Keratinocyte (primary cell): ENCODE results near the gene TRA2B.

Experiments used
- EZH2 ChIP-seq: IDR thresholded peaks from one replicate; pipeline ENCODE4 v1.6.1; 2012; ENCODE audit warnings: inconsistent platforms, mild to moderate bottlenecking, low read length, moderate library complexity
- TF ChIP-seq, protein P1 (sequence below), 3 experiments: IDR thresholded peaks in 1 of 3; conservative IDR thresholded peaks in 1 of 3; optimal IDR thresholded peaks in 1 of 3; 2 replicates in 2 of 3; 3 replicates in 1 of 3; pipeline versions ENCODE3 to v1.5.1; 2011; ENCODE audit warnings: low read length in 3 of 3, mild to moderate bottlenecking in 3 of 3, moderate library complexity in 2 of 3, control low read depth in 1 of 3, inconsistent platforms in 1 of 3; ENCODE audit not compliant: insufficient read depth in 2 of 3; ENCODE audit errors: extremely low read depth in 1 of 3

DNA sequence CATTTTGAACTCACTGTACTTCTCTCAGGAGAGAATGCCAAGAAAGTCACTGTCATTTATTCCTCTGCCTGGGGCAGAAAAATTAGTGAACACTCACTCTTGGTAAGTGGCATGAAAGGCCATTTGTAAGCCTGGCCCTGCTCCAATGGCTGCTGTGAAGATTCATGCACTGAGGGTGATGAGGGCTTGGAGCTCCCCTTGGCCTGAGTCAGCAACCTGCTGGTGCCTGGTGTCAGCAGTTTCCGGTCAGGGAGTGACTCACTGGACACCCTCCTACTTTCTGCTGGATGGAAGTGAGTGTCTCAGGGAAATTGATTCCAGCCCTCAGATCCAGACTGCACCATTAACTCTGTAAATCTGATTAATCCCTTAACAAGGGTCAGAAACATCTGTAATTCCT, 37.6 kb downstream of the TRA2B start:
- TF ChIP-seq EZH2, result no peak
- TF ChIP-seq, protein P1, sequence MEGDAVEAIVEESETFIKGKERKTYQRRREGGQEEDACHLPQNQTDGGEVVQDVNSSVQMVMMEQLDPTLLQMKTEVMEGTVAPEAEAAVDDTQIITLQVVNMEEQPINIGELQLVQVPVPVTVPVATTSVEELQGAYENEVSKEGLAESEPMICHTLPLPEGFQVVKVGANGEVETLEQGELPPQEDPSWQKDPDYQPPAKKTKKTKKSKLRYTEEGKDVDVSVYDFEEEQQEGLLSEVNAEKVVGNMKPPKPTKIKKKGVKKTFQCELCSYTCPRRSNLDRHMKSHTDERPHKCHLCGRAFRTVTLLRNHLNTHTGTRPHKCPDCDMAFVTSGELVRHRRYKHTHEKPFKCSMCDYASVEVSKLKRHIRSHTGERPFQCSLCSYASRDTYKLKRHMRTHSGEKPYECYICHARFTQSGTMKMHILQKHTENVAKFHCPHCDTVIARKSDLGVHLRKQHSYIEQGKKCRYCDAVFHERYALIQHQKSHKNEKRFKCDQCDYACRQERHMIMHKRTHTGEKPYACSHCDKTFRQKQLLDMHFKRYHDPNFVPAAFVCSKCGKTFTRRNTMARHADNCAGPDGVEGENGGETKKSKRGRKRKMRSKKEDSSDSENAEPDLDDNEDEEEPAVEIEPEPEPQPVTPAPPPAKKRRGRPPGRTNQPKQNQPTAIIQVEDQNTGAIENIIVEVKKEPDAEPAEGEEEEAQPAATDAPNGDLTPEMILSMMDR (optimal IDR thresholded peaks at IDR 0.05 in 1 of 3, IDR thresholded peaks at IDR 0.05 in 1 of 3, conservative IDR thresholded peaks at IDR 0.05 in 1 of 3; ENCODE audit: extremely low read depth in 1 of 3, insufficient read depth in 2 of 3, low read length in 3 of 3), result no peak
